Psoas muscle (tissue), 8 donors: Measurements from ENCODE around the gene PAX2. TPM values are rescaled to one million over a fixed set of nuclear protein-coding genes. Genes with fewer than 3 reads are reported as not detected.

Experiments
- ATAC-seq, 4 donors: fragments of 200-7000 bp; cut with Tn5 transposase; one replicate each; pipeline ENCODE4 v1.9.1; 2020; ENCODE audit warnings: moderate library complexity in 3 of 4, mild to moderate bottlenecking in 2 of 4
- DNase-seq, 2 donors: peaks; one replicate each; pipeline ENCODE4 v3.0.0-alpha.2; 2020
- H3K27ac ChIP-seq: fragments of 200-600 bp; one replicate; pipeline ENCODE4 v1.8.0; 2022
- H3K27me3 ChIP-seq, 3 donors: fragments of 200-600 bp in 1 of 3; one replicate each; pipeline versions ENCODE4 v1.6.1 to v1.8.0; 2013 to 2022; ENCODE audit warnings: low read length in 2 of 3, mild to moderate bottlenecking in 2 of 3, moderate library complexity in 1 of 3; ENCODE audit not compliant: insufficient read depth in 3 of 3
- H3K36me3 ChIP-seq, 2 donors: fragments of 200-600 bp in 1 of 2; one replicate each; pipeline versions ENCODE4 v1.6.1 to v1.8.0; 2013 to 2022; ENCODE audit warnings: low read depth in 1 of 2, mild to moderate bottlenecking in 1 of 2, moderate library complexity in 1 of 2; ENCODE audit not compliant: insufficient read depth in 1 of 2
- H3K4me1 ChIP-seq: fragments of 200-600 bp; one replicate; pipeline ENCODE4 v1.8.0; 2022
- H3K4me3 ChIP-seq: fragments of 200-600 bp; one replicate; pipeline ENCODE4 v1.8.0; 2022; ENCODE audit warnings: mild to moderate bottlenecking
- H3K9me3 ChIP-seq: fragments of 200-600 bp; one replicate; pipeline ENCODE4 v1.8.0; 2022
- WGBS, 3 donors: extraction: QIAGEN DNeasy Blood & Tissue Kit; methylation state at CpG; one replicate each; pipeline versions ENCODE4 v1.1.6 to v1.1.7; 2013; 5-methylcytosine and 5-hydroxymethylcytosine counted together
- intact Hi-C, 2 donors: fragments of 100-400 bp; cut with DNase I; formaldehyde crosslinking; loops; one replicate each; pipeline versions ENCODE4 v1.11.0 to v1.14.2; 2022
- polyA plus RNA-seq, 3 donors: library from polyadenylated mRNA; stranded (reverse); fragments of 200-250 nt; gene quantifications; one replicate each; pipeline ENCODE4 v1.2.3, GENCODE V29; 2013
- total RNA-seq, 4 donors: library from RNA; stranded (reverse); fragmentation: NEBNext Ultra II Directional in 2 of 4; extraction: Animal tissue kit (Norgen Biotek cat#: 25700) in 2 of 4; gene quantifications; one replicate each; pipeline versions ENCODE4 v1.2.1 to v1.2.4, GENCODE V29; 2021 to 2023
- TF ChIP-seq, protein P1 (sequence below): fragments of 200-600 bp; IDR thresholded peaks from one replicate; pipeline ENCODE4 v1.8.0; 2022; ENCODE audit warnings: antibody characterized with exemption
- donor health status: healthy with polysubstance abuse.
- donor health status: DM: no; HTN: no; CAD: no; lungs with moderate emphysema.
- donor health status: Bipolar disorder and iron deficiency.
- donor health status: healthy.
- donor health status: DM: yes; HTN: yes; CAD: no.
- donor health status: DM: no; HTN: no; CAD: no.
- donor health status: DM: no; HTN: no; CAD: no.
- donor health status: DM: yes; HTN: yes; CAD: no.

Gene PAX2
- total and polyA plus RNA-seq, 7 donors: not detected

GRCh38 chr10:100741378-100742075, 3.9 kb upstream of the PAX2 start:
- Histone ChIP-seq H3K27ac (no peak overlapping the region), H3K27me3 (peaks cover 3 to 99% (median 73%) of the 10 kb centered on the region in 3 donors), H3K4me1 (peaks cover 17% of the 10 kb centered on the region), H3K4me3 (no peak overlapping the region), H3K9me3 (no peaks in the 10 kb centered on the region), H3K36me3 (no peaks in the 10 kb centered on the region)
- ATAC-seq: no peak
- no peak for DNase-seq
- WGBS, 3 donors: 5 to 7% (median 6%) methylated on average over 31 to 32 of the region's 32 CpGs
- TF ChIP-seq, protein P1, sequence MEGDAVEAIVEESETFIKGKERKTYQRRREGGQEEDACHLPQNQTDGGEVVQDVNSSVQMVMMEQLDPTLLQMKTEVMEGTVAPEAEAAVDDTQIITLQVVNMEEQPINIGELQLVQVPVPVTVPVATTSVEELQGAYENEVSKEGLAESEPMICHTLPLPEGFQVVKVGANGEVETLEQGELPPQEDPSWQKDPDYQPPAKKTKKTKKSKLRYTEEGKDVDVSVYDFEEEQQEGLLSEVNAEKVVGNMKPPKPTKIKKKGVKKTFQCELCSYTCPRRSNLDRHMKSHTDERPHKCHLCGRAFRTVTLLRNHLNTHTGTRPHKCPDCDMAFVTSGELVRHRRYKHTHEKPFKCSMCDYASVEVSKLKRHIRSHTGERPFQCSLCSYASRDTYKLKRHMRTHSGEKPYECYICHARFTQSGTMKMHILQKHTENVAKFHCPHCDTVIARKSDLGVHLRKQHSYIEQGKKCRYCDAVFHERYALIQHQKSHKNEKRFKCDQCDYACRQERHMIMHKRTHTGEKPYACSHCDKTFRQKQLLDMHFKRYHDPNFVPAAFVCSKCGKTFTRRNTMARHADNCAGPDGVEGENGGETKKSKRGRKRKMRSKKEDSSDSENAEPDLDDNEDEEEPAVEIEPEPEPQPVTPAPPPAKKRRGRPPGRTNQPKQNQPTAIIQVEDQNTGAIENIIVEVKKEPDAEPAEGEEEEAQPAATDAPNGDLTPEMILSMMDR: no peak
- intact Hi-C loops: loop anchor here (2.0 to 10.0 kb wide), 3 partner anchors 71 to 179 kb away; no protein-coding TSS in a partner anchor

- Histone ChIP-seq H3K36me3 (no peaks in the 10 kb centered on the region), H3K4me3 (no peak overlapping the region), H3K27me3 (peaks cover 3 to 99% (median 72%) of the 10 kb centered on the region in 3 donors), H3K4me1 (peaks cover 17% of the 10 kb centered on the region), H3K9me3 (no peaks in the 10 kb centered on the region), H3K27ac (no peak overlapping the region)
- ATAC-seq (no peak), DNase-seq (no peak)
- TF ChIP-seq, protein P1: no peak
- 7 to 13% (median 12%) methylated on average over 37 of the region's 37 CpGs for WGBS, 3 donors
- intact Hi-C loops: loop anchor here (2.0 to 10.0 kb wide), 3 partner anchors 71 to 180 kb away; no protein-coding TSS in a partner anchor
Measured at GRCh38 chr10:100742076-100742771, 3.2 kb upstream of the PAX2 start.

- no peaks in the 10 kb centered on the region for H3K9me3 ChIP-seq
- intact Hi-C loops: loop anchor here (2.0 to 10.0 kb wide), 3 partner anchors 72 to 181 kb away; no protein-coding TSS in a partner anchor
- peaks cover 21% of the 10 kb centered on the region for H3K4me1 ChIP-seq
- DNase-seq (no peak), ATAC-seq (no peak)
- WGBS, 3 donors: 32 to 56% (median 48%) methylated on average over 7 of the region's 7 CpGs
- H3K27me3 ChIP-seq: peaks cover 3 to 99% (median 72%) of the 10 kb centered on the region in 3 donors
- TF ChIP-seq, protein P1: no peak
- no peaks in the 10 kb centered on the region for H3K36me3 ChIP-seq
- no peak overlapping the region for H3K27ac ChIP-seq
- no peak overlapping the region for H3K4me3 ChIP-seq
Measured at GRCh38 chr10:100742936-100743335, 2.4 kb upstream of the PAX2 start.

DNA sequence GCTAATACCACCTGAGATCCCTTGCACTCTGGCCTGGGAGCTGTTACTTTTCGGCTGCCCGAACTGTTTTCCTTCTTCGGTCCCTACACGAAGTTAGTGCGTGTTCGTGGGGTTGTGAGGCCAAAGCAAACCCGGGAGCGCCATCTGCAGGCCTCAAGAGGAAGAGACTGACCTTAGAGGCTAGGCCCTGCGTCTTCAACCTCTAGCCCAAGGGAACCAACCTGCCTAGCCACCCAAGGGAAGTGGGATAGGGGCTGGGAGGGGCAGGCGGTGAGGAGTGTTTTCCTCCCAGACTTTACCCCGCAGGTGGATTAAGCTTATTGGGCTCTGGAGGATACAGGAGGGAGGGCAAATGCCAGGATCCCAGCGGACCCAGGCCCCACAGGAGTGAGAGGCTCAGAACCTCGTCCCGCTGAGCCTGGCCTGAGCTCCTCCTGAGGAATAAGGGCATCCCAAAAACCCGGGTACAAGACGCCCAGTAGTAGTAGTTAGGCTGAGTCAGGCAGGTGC, 1.7 kb upstream of the PAX2 start:
- H3K27ac ChIP-seq: no peak overlapping the region
- DNase-seq (no peak), ATAC-seq (peak; percentile 53 to 81 (median 66))
- H3K27me3 ChIP-seq: peaks cover 3 to 99% (median 74%) of the 10 kb centered on the region in 3 donors
- 2 to 4% (median 3%) methylated on average over 16 of the region's 16 CpGs for WGBS, 3 donors
- peaks cover 21% of the 10 kb centered on the region for H3K4me1 ChIP-seq
- TF ChIP-seq, protein P1: peak; percentile 53
- intact Hi-C loops: loop anchor here (2.0 to 10.0 kb wide), 3 partner anchors 73 to 181 kb away; no protein-coding TSS in a partner anchor
- H3K4me3 ChIP-seq: no peak overlapping the region
- H3K9me3 ChIP-seq: no peaks in the 10 kb centered on the region
- H3K36me3 ChIP-seq: no peaks in the 10 kb centered on the region
